Effector memory CD4-positive, alpha-beta T cell (primary cell): ENCODE results near the gene NIPAL3.

Experiments used
- DNase-seq, 3 donors: peaks; one replicate each; pipeline ENCODE4 v3.0.0-alpha.2; 2020
- H3K27ac ChIP-seq: 2 replicates; pipeline ENCODE4 v1.7.0; 2013; ENCODE audit warnings: mild to moderate bottlenecking, low read length, moderate library complexity; ENCODE audit not compliant: insufficient read depth, poor library complexity, severe bottlenecking
- H3K27me3 ChIP-seq: replicated peaks from 2 replicates; pipeline ENCODE4 v1.7.0; 2013; ENCODE audit warnings: mild to moderate bottlenecking, low read length; ENCODE audit not compliant: insufficient read depth, control insufficient read depth, poor library complexity, severe bottlenecking
- H3K36me3 ChIP-seq: 2 replicates; pipeline ENCODE4 v1.7.0; 2013; ENCODE audit warnings: mild to moderate bottlenecking, low read length, moderate library complexity; ENCODE audit not compliant: control insufficient read depth, insufficient read depth
- H3K4me1 ChIP-seq: 2 replicates; pipeline ENCODE4 v1.7.0; 2013; ENCODE audit warnings: low read length, mild to moderate bottlenecking; ENCODE audit not compliant: control insufficient read depth, insufficient read depth, poor library complexity, severe bottlenecking
- H3K4me3 ChIP-seq: 2 replicates; pipeline ENCODE4 v1.7.0; 2013; ENCODE audit warnings: low read length, low read depth, mild to moderate bottlenecking; ENCODE audit not compliant: insufficient read depth, poor library complexity, severe bottlenecking
- H3K9me3 ChIP-seq: 2 replicates; pipeline ENCODE4 v1.7.0; 2013; ENCODE audit warnings: mild to moderate bottlenecking, low read length, moderate library complexity; ENCODE audit not compliant: control insufficient read depth

NIPAL3 gene

DNA sequence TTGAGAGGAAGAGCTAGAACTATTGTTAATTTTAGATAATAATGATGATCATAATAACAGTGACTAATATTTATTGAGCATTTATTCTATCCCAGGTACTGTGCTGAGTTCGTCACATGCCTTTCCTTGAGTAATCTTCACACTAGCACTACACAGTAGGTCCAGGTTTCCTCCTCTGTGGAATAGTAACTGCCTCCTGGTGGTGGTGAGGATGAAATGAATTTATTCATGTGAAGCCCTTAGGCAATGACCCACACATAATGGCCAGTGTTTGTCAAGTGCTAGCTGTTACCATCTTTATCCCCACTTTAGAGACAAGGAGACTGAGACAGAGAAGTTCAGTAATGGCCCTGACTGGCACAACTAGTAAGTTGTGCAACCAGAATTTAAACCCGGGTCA lies 5.9 kb downstream of the NIPAL3 start:
- no peak for DNase-seq
- peaks cover 69% of the 10 kb centered on the region for H3K36me3 ChIP-seq

DNA sequence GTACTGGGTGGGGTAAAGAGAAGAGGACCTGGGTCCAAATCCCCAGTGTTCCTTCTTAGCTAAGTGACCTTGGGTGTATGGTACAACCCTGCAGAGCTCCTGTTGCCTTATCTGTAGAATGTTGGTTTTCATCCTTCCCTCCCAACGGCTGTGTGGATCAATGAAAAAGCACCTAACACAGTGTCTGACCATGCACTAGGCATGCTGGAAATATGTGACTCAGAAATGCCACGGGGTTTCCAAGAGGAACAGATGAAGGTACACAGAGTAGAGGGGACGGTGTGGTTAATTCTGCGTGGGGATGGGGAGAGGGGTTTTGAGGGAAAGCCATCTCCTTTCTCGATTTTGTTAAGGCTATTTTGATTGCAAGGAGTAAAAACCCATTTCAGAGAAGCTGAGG lies 8.6 kb downstream of the NIPAL3 start:
- H3K4me3 ChIP-seq = no peak overlapping the region
- H3K4me1 ChIP-seq = peaks cover 2% of the 10 kb centered on the region
- H3K36me3 ChIP-seq = peaks cover 76% of the 10 kb centered on the region
- no peak overlapping the region for H3K27ac ChIP-seq
- no peak for DNase-seq
- no peaks in the 10 kb centered on the region for H3K27me3 ChIP-seq
- no peaks in the 10 kb centered on the region for H3K9me3 ChIP-seq

More for the DNA sequence above, 5.9 kb downstream of the NIPAL3 start:
- Histone ChIP-seq H3K9me3 (no peaks in the 10 kb centered on the region), H3K27ac (no peak overlapping the region), H3K27me3 (no peaks in the 10 kb centered on the region), H3K4me1 (peaks cover 16% of the 10 kb centered on the region), H3K4me3 (no peak overlapping the region)

DNA sequence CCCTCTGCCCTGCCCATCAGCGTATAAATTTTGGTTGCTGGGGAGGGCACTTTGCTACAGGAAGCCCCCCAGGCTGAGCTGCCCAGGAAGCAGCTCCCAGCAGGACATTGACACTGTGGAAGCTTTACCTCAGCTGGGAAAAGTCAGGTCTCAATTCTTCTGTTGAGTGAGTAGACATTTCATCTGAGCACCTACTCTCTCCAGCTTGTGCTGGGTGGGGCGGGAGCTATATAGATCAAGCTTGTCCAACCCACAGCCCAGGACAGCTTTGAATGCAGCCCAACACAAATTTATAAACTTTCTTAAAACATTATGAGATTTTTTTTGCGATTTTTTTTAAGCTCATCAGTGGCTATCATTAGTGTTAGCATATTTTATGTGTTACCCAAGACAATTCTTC lies 9.4 kb downstream of the NIPAL3 start:
- Histone ChIP-seq H3K9me3 (no peaks in the 10 kb centered on the region), H3K4me1 (no peaks in the 10 kb centered on the region), H3K4me3 (no peak overlapping the region), H3K27me3 (no peaks in the 10 kb centered on the region), H3K36me3 (peaks cover 71% of the 10 kb centered on the region), H3K27ac (no peak overlapping the region)
- DNase-seq = no peak

DNA sequence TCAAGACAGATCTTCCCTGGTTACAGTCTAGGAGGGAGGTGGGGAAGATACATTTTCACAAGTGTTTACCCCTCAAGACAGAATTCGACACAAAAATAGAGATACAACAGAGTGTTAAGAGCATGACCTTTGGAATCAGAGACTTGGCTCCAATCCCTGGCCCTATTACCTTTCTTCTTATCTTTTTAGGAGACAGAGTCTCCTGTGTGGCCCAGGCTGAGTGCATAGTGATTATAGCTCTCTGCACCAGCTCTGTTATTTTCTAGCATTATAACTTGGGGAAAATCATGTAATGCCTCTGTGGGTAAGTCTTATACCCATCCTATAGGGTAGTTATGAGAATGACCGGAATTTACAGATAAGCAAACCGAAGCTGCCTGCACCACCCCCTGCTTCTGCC lies 9.8 kb downstream of the NIPAL3 start:
- H3K36me3 ChIP-seq = peaks cover 66% of the 10 kb centered on the region
- DNase-seq = no peak

DNA sequence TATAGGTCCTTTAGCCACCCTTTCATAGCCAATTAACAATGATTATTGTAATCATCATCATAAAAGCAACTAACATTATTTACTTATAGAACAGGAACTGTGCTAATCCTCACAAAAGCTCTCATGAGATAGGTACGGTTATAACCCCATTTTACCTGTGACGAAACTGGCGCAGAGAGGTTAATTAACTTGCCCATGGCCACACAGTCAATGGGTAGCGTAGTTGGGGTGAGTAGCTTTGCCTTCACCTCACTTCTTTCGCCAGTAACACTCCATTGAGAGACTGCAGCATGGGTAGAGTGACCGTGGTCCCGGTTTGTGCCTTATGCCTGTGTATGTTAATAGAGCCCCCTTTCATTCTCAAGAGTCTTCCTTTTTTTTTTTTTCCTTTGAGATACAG lies 10.3 kb downstream of the NIPAL3 start:
- Histone ChIP-seq H3K27me3 (no peaks in the 10 kb centered on the region), H3K36me3 (peaks cover 63% of the 10 kb centered on the region), H3K27ac (no peak overlapping the region), H3K4me1 (no peaks in the 10 kb centered on the region), H3K4me3 (no peak overlapping the region), H3K9me3 (no peaks in the 10 kb centered on the region)
- no peak for DNase-seq

More for the DNA sequence above, 9.8 kb downstream of the NIPAL3 start:
- H3K27ac ChIP-seq = no peak overlapping the region
- no peaks in the 10 kb centered on the region for H3K4me1 ChIP-seq
- no peaks in the 10 kb centered on the region for H3K9me3 ChIP-seq
- no peaks in the 10 kb centered on the region for H3K27me3 ChIP-seq
- H3K4me3 ChIP-seq = no peak overlapping the region

DNA sequence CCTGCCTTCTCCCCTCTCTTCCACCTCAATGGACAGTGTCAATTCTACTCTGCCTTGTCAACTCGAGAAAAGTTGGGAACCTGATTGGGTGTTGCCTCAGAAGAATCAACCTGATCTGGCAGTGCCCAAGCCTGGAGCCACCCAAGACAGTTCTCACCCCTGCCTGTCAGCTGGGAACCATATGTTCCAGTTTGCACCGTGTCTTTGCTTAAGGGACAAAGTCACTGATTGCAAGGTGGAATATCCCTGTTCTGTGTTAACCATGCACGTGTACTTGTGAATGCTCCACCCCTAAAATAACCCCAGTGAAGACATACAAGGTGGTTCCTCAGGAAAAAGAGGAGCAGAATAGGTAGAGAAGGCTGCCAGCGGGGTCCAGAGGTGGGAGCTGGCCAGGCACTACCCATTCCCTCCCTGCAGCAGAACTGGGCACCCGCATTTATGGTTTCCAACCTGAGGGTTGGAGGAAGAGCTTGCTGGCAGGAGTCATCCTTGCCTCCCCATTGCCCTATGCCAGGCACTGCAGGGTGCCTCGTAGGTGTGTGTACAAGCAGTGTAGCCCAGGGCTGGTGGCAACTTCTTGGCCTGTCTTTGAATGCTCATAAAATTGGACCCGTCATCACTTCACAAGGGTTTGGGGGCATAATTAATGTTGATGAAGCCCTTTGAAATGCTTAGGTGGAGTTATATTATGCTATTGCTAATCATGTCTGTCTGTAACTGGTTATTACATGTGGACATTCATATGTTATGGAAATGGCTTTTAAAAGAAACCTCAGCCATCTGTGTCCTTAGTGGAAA lies 11.3 kb downstream of the NIPAL3 start:
- Histone ChIP-seq H3K4me1 (no peaks in the 10 kb centered on the region), H3K9me3 (no peaks in the 10 kb centered on the region), H3K4me3 (no peak overlapping the region), H3K36me3 (peaks cover 59% of the 10 kb centered on the region), H3K27ac (no peak overlapping the region), H3K27me3 (no peaks in the 10 kb centered on the region)
- no peak for DNase-seq

DNA sequence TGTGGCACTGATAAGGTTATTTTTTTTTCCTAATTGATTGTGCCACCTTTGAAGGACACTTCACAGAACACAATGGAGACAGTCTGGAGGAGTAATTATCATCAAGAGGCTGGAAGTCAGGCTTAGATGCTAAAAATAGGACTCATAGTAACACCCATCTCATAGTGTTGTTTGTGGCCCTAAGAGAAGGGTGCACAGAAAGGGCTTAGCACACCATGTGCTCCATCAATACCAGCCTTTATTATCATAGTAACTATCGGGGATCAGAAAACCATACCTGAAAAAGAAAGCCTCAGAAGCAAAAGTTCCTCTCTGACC lies 11.9 kb downstream of the NIPAL3 start:
- Histone ChIP-seq H3K27me3 (no peaks in the 10 kb centered on the region), H3K27ac (no peak overlapping the region), H3K9me3 (no peaks in the 10 kb centered on the region), H3K36me3 (peaks cover 56% of the 10 kb centered on the region), H3K4me3 (no peak overlapping the region), H3K4me1 (no peaks in the 10 kb centered on the region)
- no peak for DNase-seq

DNA sequence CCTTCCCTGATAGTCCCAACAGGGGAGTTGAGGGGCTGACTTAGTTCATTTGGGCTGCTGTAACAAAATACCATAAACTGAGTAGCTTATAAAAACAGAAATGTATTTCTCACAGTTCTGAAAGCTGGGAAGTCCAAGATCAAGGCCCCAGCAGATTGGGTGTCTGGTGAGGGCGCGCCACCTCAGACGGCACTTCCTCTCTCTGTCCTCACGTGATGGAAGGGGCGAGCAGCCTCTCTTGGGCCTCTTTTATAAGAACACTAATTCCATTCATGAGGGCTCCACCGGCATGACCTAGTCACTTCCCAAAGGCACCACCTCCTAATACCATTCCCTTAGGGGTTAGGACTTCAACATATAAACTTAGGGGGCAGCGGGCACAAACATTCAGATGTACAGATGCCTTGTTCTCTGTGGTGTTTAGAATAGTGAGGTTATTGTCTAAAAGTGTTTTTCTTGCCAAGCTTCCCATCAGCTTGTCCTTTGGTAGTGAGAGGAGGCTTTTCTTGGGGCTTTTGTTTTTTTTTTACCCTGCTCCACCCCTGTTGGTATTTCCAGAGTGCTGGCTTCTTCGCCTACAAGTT lies 20.3 kb downstream of the NIPAL3 start:
- Histone ChIP-seq H3K4me3 (no peak overlapping the region), H3K27me3 (no peaks in the 10 kb centered on the region), H3K27ac (no peak overlapping the region), H3K4me1 (no peaks in the 10 kb centered on the region), H3K9me3 (no peaks in the 10 kb centered on the region), H3K36me3 (peaks cover 23% of the 10 kb centered on the region)
- no peak for DNase-seq

DNA sequence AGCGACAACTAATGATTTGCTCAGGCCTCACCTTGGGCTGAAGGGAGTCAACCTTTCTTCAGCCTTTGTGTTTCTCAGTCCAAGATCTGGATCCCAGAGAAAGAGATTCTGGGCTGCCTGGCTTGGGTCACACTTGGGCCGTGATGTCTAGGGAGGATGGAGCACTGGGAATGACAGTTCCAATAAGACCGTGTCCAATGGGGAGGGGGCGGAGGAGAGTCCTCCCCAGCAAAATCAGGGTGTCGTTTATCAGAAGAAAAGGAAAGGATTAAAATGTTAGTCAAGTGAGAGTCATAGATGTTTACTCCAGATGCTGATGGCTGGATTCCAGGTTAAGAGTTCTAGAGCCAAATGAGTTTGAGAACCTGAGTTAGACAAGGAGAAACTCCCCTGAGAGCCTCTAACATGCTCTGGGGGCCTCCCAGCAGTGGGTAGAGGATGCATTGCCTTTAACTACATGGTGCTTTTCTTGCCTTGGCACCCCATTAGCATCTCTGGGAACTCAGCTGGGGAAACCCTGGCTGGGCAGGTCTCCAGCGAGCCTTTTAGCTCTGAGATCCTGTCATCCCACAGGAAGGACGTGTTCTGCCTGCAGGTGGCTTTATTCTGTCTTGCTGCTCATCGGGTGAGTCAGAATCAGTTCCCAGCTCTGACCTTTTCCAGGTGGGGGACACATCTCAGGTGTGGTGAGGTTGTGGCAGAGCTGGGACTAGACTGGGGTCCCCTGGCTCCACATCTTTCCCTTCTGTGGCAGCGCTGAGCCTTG lies 22.2 kb downstream of the NIPAL3 start:
- Histone ChIP-seq H3K36me3 (peaks cover 30% of the 10 kb centered on the region), H3K4me1 (no peaks in the 10 kb centered on the region), H3K27me3 (no peaks in the 10 kb centered on the region), H3K27ac (no peak overlapping the region), H3K4me3 (no peak overlapping the region), H3K9me3 (no peaks in the 10 kb centered on the region)
- DNase-seq = no peak

DNA sequence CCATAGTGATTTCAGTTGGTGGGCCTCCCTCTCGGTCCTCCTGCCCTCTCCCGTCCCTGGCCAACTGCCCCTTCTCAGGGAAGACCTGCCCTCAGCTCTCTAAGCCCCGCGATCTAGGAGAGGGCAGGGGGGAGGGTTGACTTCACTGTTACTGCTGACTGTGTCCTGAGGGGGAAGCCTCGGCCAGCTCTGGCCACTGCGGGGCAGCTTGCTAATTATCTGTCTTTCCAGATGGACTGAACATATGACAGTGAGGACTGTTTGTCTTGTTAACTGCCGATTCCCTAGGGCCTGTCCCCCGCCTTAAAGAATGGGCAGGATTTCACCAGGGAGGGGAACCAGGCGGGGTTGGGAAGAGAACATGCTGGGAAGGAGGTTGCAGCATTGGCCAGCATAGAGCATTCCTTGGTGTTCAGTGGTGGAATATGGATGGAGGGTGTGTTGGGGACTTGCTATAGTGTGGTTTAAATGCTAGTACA lies 22.9 kb downstream of the NIPAL3 start:
- H3K27me3 ChIP-seq = no peaks in the 10 kb centered on the region
- no peak overlapping the region for H3K4me3 ChIP-seq
- H3K9me3 ChIP-seq = no peaks in the 10 kb centered on the region
- H3K27ac ChIP-seq = no peak overlapping the region
- H3K36me3 ChIP-seq = peaks cover 30% of the 10 kb centered on the region
- DNase-seq = no peak
- no peaks in the 10 kb centered on the region for H3K4me1 ChIP-seq
